UCSD-AML1 (cell line): ENCODE data around the gene ENC1.

Source experiments
- DNase-seq: peaks from one replicate; lab custom pipeline; 2025; ENCODE audit not compliant: unreplicated experiment; lab: John Stamatoyannopoulos, UW

ENC1 gene

GRCh38 chr5:74633695-74634094, 6.8 kb downstream of the ENC1 start:
- DNase-seq: no peak

DNA sequence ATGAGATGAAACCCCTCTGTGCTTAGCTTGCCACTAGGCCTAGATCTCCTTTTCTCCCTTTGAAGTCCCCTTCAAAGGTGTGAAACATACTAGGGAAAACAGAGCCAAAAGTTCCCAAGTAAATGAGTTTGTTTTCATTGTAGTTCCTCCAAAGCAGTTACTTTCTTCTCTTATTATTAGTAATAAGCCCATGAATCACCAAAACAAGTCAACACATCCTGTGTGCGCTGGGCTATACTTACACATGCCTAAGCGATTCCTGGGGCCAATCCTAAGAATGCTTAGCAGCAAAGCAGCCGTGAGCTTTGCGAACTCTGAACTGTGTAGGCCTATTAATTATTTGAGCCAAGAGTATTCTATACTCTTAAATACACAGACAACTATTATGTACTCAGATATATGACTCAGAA, 7.6 kb downstream of the ENC1 start:
- DNase-seq: no peak

GRCh38 chr5:74631081-74631953, 9.2 kb downstream of the ENC1 start:
- peak; percentile 30 for DNase-seq

DNA sequence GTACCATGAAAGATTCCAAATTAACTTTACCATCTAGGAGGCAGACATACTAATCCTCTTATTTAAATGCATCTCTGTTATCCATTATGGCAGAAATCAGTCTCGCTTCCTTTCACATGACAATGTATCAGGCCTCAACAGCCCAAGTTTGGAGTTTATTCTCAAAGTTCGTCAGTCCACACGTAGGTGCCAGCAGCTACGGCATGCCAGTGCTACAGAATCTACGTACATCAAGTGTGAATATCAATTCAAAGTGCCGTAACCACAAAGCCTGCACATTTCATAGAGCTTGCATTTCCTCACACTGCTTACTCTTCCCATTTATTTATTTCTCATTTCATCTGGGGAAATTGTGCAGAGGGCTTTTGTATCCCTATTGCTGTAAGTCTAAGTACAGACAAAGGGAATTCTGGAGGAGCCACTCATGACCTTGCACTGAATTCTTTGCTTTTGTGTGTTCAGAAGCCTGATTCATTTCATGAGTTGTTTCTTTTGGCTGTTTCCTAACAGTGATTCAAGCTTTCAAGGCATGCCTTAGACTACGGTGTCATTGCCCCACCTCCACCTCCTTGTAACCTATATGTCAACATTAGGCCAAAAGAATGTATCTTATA, 10.0 kb downstream of the ENC1 start:
- no peak for DNase-seq

- no peak for DNase-seq
These were observed 11.2 kb downstream of the ENC1 start for GRCh38 chr5:74629326-74629725.

DNA sequence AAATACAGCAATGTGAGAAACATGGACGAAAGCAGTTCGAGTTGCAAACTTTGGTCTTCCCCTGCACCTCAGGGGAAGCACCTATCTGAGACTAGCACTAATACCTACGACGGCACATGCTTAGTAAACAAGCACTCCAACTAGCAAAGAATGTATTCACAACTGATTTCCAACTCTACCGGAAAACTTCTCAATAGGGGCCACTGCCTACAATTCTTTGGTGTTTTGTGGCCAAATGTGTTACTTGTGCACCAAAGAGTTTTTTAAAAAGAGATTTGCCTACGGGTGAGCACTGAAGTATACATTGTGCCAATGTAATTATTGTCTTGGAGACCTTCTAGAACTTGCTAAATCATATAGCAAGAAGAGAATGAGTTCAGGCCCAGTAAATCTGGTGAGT, 12.2 kb downstream of the ENC1 start:
- DNase-seq: no peak

DNA sequence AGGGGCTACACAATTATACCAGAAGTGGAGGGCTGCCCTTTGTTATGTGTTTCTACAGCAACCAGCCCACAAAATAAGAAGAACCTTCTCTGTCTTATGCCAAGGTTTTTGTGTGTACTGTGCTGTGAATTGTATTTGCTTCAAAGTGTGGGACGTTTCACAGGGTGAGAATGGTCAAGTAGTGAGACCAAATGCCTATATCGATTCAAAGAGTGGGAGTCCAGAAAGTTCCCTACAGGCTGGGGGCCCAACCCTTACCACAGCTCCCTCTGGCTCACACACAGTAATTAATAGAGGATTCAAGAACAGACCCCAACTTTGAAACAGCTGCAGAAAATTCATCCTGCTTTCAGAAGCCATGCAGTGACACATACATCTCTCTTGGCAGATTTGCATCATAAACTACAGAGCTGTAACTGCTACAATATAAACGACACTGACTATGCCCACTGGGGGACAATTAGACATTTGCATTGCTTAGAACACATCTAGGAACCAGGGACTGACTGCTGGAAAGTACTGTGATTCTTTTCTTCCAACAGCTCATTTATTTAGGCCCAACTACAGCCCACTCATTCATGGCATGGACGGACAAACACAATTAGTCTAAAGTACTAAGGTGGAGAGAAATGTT, 12.8 kb downstream of the ENC1 start:
- no peak for DNase-seq

DNA sequence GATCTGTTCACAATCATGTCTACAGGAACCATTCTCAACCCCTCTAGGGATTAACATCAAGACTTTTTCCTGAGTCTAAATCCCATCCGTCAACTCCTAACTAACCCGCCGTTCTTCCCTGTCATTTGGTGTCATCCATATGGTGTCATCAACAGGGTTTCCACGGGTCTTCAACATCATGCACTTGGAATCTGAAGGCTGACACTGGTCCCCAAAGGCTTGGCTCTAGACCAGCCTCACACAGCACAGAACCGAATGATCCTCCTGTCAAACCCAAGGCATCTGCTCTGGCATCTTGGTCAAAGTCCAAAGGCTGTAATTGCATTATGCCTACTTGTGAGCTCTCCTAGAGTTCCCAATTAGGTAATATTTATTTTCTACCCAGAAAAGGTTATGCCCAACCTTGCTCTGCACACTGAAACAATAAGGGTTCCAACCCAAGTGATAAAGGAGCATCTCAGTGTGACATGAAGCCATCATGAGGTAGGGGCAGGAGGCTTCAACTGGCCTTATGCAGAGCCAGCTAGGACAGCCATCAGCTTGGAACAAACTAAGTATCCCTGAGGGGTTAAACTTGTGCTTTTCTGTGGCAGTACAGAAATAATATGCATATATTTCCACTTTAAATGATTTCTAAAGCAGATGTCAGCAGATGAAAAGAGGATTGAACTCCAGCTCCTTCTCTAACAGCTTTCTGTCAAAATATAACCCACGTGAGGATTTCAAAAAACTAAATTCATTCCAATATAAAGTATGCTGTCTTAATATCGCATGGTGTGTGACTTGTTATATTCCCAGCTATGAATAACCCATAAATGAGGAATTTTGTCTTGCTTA, 13.9 kb downstream of the ENC1 start:
- DNase-seq: no peak

- no peak for DNase-seq
These were observed 14.7 kb downstream of the ENC1 start for GRCh38 chr5:74625742-74626241.

GRCh38 chr5:74624931-74625505, 15.5 kb downstream of the ENC1 start:
- DNase-seq: no peak

- DNase-seq: no peak
These were observed 16.0 kb downstream of the ENC1 start for GRCh38 chr5:74624501-74624900.

DNA sequence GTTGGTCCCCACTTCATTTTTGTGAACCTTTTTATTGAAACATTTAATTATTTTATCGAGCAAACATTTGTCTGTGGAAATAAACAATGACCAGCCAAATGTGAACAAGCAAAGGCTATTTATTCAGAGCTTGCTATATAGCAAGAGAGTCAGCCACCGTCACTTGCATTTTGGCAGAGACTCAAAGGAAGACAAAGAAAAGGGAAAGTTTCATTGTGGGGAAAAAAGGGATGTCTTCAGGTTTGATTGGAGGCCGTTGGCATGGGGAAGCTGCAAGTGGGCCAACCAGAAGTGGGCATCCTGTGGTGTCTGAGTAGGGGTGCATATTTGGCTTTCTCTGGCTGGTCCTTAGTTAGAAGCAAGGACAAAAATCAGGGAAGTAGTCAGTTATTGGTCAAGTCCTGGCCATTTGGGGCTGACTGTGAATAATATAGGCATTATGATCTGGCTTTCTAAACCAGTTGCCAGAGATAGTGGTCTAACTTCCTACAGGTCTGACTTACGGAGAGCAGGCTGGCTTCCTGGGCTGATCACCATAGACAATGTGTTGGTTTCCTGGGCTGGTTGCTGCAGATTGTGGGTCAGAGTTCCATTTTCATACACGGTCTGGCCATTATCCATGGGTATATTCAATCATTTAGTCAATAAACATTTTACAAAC, 16.6 kb downstream of the ENC1 start:
- no peak for DNase-seq

DNA sequence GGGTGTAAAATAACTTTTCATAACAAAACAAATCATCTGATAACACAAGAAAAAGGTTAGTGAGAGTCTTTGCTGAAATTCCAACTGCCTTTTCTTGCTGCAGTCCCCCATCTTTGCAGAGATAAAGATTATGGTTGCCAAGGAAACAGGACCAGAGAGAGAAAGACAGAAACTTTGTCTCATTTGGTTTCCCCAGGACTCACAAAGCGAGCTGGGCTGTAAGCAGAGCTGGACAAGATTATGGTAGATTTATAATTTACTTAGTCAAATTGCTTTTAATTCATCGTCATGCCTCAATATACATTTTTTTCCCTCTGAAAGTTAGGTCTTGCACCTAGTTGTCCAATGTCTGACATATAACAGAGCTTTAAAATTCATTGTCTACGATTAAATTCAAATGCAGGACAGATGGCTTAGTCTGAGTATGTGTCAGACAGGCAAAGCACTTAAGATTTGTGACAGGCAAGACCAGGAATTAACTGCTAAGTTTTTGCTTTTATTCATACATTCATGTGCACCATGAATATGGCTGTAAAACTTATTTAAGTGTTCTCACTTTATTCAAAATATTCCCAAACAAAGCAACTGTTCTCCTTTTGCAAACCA, 17.4 kb downstream of the ENC1 start:
- DNase-seq: no peak

DNA sequence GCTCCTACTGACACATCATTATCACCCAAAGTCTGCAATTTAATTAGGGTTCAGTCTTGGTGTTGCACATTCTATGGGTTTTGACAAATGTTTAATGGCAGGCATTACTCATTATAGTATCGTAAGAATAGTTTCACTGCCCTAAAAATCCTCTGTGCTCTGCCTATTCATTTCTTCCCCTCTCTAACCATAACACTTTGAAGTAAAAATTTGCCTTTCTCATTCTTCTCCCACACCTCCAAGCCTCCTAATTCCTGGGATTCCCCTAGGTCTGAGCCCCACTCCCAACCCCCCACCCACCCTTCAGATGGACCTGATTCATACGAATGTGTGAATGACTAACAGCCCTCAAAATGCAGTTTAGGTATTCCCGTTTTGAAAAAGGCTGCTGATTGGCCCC, 18.4 kb downstream of the ENC1 start:
- DNase-seq: no peak

DNA sequence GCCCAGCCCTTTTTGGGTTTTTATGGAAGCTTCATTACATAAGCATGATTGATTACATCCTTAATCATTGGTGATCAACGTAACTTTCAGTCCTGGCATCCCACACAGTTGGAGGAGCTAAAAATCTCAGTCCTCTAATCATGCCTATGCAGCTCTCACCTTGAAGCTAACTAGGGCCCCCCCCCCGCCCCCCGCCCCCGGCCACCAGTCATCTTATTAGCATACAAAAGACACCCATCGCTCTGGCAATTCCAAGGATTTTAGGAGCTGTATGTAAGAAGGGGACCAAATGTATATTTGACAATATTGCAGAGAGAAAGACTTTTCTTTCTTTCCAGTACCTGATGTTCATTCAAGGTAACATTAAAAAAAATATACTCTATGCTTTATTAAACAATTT, 19.0 kb downstream of the ENC1 start:
- no peak for DNase-seq

- no peak for DNase-seq
These were observed 21.2 kb downstream of the ENC1 start for GRCh38 chr5:74619308-74619707.

GRCh38 chr5:74618106-74618505, 22.4 kb downstream of the ENC1 start:
- no peak for DNase-seq

DNA sequence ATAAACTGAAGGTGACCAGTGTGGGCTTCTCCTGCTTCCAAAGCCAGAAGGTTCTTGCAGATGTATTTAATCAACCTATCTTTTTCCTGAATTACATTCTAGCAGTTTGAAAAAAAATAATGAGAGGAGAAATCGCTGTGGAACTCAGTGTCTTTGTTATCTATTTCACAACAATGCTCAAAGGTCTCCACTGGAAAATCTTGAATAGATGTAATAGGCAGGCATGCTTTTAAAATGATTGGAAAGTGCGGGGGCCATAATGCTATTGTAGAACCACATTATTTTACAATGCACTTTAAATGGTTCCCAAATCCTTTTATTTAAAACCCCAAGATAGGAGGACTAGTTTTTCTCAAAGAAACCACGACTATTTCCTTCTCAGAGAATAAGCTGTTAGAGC, 23.3 kb downstream of the ENC1 start:
- no peak for DNase-seq

- no peak for DNase-seq
These were observed 24.0 kb downstream of the ENC1 start for GRCh38 chr5:74616236-74617146.
